ENCODE data around the gene RAF1. TPM values are rescaled to one million over a fixed set of nuclear protein-coding genes. Genes with fewer than 3 reads are reported as not detected.
A peak's percentile ranks its signal among the peaks of the same experiment; 100 is the strongest.
"Not testable (repeated sequence)": the region's sequence is repeated elsewhere in the genome, so short reads cannot be mapped to it uniquely, and the experiment has no call there.

The RAF1 gene
- total RNA-seq, 2 donors from 2014 or later: 140 to 178 TPM

DNA sequence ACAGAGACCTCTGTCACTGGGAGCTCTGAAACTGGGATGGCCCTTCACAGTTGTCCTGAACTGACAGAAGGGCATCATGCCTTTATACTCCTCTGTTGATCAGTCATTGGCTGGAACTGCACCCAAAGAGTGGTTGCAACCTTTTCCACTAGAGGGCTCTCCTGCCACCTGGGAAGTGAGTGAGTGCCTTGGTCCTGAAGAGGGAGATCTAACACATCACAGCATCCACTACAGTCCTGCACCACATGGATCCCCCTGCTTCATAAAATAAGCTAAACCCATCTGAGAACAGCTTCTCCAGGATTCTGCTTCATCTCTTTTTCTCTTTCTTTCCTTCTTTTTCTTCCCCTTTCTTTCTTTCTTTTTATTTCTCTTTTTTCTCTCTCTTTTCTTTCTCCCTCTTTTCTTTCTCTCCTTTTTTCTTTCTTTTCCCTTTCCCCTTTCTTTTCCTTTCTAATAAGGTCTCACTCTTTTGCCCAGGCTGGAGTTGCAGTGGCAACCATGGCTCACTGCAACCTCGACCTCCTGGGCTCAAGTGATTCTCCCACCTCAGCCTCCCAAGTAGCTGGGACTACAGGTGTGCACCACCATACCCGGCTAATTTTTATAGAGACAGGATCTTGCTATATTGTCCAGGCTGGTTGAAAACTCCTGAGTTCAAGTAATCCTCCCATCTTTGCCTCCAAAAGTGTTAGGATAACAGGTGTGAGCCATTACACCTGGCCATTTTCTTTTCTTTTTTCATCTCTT is 42.8 kb upstream of the RAF1 start:
- H3K27me3 ChIP-seq: no peaks in the 10 kb centered on the region
- no peaks in the 10 kb centered on the region for H3K36me3 ChIP-seq
- TF ChIP-seq, protein P1, sequence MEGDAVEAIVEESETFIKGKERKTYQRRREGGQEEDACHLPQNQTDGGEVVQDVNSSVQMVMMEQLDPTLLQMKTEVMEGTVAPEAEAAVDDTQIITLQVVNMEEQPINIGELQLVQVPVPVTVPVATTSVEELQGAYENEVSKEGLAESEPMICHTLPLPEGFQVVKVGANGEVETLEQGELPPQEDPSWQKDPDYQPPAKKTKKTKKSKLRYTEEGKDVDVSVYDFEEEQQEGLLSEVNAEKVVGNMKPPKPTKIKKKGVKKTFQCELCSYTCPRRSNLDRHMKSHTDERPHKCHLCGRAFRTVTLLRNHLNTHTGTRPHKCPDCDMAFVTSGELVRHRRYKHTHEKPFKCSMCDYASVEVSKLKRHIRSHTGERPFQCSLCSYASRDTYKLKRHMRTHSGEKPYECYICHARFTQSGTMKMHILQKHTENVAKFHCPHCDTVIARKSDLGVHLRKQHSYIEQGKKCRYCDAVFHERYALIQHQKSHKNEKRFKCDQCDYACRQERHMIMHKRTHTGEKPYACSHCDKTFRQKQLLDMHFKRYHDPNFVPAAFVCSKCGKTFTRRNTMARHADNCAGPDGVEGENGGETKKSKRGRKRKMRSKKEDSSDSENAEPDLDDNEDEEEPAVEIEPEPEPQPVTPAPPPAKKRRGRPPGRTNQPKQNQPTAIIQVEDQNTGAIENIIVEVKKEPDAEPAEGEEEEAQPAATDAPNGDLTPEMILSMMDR (IDR thresholded peaks at IDR 0.05): peak; percentile 45 to 61
- DNase-seq (ENCODE audit: low spot score): peak; percentile 70
- peaks cover 0 to 6% of the 10 kb centered on the region in 2 donors for H3K4me1 ChIP-seq
- no peak overlapping the region for H3K27ac ChIP-seq
- no peaks in the 10 kb centered on the region for H3K9me3 ChIP-seq
- no peak overlapping the region for H3K4me3 ChIP-seq

DNA sequence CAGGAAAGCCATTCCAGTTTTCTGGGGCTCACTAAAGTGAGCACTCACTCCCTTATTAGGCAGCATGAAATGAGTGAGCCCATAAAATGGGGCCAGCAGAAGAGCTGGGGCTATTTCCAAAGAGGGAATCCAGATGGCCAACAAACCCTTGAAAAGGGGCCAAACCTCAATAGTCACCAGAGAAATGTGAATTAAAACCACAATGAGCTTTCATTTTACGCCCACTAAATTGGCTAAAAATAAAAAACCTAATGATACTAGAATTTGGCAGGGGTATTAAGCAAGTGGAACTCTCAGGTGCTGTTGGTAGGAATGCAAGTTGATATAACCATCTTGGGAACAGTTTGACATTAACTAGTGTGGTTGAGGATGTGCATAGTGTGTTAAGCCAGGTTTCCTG is 42.1 kb upstream of the RAF1 start:
- TF ChIP-seq, protein P1 (IDR thresholded peaks at IDR 0.05): no peak
- DNase-seq (ENCODE audit: low spot score): no peak
- peaks cover 0 to 6% of the 10 kb centered on the region in 2 donors for H3K4me1 ChIP-seq
- H3K9me3 ChIP-seq: no peaks in the 10 kb centered on the region
- no peaks in the 10 kb centered on the region for H3K36me3 ChIP-seq
- no peak overlapping the region for H3K4me3 ChIP-seq
- no peaks in the 10 kb centered on the region for H3K27me3 ChIP-seq
- peak overlapping the region in 1 of 2 donors; percentile 62 for H3K27ac ChIP-seq

DNA sequence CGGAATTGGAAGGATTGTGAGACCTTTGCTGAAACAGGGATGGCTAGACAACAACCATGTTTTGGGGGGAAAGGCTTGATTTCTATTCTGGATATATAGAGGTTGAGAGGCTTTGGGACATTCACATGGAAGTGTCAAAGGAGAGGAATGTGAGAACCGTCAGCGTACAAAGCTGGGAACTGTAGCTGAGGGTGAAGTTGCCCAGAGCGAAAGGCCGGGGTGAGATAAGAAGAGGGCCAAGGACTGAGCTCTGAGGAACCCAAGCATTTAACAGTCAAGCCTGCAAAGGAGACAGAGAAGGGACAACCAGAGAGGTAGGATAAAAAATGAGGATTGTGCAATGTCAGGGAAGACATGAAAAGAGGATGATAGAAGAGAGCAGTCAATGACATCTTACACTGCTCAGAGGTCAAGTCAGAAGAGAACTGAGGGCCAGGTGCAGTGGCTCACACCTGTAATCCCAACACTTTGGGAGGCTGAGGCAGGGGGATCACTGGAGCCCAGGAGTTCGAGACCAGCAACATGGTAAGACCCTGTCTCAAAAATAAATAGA is 41.5 kb upstream of the RAF1 start:
- Histone ChIP-seq H3K9me3 (no peaks in the 10 kb centered on the region), H3K4me3 (no peak overlapping the region), H3K36me3 (no peaks in the 10 kb centered on the region), H3K4me1 (peaks cover 0 to 6% of the 10 kb centered on the region in 2 donors), H3K27ac (peak overlapping the region in 1 of 2 donors; percentile 62), H3K27me3 (no peaks in the 10 kb centered on the region)
- no peak for DNase-seq (ENCODE audit: low spot score)
- TF ChIP-seq, protein P1 (IDR thresholded peaks at IDR 0.05): no peak

DNA sequence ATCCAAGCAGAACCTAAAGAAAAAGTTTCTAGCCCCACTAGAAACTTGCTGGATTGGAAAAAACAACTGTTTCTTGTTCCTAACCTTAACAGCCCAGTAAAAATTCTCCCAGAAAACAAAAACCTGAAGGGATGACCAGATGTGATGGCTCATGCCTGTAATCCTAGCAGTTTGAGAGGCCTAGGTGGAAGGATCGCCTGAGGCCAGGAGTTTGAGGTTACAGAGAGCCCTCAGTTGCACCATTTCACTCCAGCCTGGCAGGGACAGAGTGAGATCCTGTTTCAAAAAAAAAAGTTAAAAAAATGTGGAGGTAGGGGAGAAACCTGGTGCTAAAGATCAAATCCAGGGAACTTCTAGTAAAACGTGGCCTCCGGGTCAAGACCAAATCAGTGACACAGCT is 38.6 kb upstream of the RAF1 start:
- H3K9me3 ChIP-seq: no peaks in the 10 kb centered on the region
- H3K27me3 ChIP-seq: no peaks in the 10 kb centered on the region
- no peak for DNase-seq (ENCODE audit: low spot score)
- H3K4me3 ChIP-seq: no peak overlapping the region
- TF ChIP-seq, protein P1 (IDR thresholded peaks at IDR 0.05): no peak
- H3K36me3 ChIP-seq: no peaks in the 10 kb centered on the region
- no peak overlapping the region for H3K27ac ChIP-seq
- peaks cover 0 to 6% of the 10 kb centered on the region in 2 donors for H3K4me1 ChIP-seq

DNA sequence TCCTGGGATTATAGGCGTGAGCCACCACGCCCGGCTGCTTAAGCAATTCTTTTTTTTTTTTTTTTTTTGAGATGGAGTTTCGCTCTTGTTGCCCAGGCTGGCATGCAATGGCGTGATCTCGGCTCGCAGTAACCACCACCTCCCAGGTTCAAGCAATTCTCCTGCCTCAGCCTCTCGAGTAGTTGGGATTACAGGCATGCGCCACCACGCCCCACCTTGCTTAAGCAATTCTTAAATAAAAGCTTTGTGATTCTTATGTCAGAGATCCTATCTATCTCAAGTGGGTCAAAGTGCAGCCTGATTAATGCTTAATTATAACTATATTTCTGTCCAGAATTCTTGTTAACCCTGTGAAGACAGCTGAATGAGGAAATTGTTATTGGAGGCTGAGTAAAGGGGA is 37.7 kb upstream of the RAF1 start:
- not testable (repeated sequence) for H3K4me3 ChIP-seq; H3K27ac ChIP-seq; H3K4me1 ChIP-seq; DNase-seq (ENCODE audit: low spot score); H3K9me3 ChIP-seq; H3K27me3 ChIP-seq; H3K36me3 ChIP-seq

DNA sequence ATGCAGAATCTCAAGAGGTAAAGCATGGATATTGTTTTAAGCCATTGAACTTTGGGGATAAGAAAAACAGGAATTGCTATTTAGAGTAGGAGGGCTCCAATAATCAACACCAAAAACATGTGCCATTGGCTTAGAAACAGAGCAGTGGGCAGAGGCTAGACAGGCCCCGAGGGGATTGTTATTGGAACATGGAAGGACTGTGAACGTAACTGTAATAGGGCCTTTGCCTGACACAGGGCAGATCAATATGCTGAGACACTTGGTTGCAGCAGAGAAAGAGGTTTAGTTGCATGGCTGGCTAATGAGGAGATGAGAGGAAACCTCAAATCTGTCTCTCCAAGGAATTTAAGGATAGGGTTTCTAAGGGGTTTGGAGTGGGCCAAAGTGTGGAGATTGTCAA is 36.9 kb upstream of the RAF1 start:
- TF ChIP-seq, protein P1 (IDR thresholded peaks at IDR 0.05): no peak
- no peaks in the 10 kb centered on the region for H3K27me3 ChIP-seq
- H3K27ac ChIP-seq: no peak overlapping the region
- no peaks in the 10 kb centered on the region for H3K36me3 ChIP-seq
- no peak overlapping the region for H3K4me3 ChIP-seq
- H3K4me1 ChIP-seq: peaks cover 0 to 2% of the 10 kb centered on the region in 2 donors
- H3K9me3 ChIP-seq: no peaks in the 10 kb centered on the region
- DNase-seq (ENCODE audit: low spot score): no peak

Data from right atrium auricular region (tissue), 2 donors.